Activated CD4-positive, alpha-beta memory T cell treated with anti-CD3 and anti-CD28 coated beads for 36 hours (primary cell): Measurements from ENCODE around the gene MAST2. TPM values are rescaled to one million over a fixed set of nuclear protein-coding genes. Genes with fewer than 3 reads are reported as not detected.
A peak's percentile ranks its signal among the peaks of the same experiment; 100 is the strongest.
"Not testable (repeated sequence)": the region's sequence is repeated elsewhere in the genome, so short reads cannot be mapped to it uniquely, and the experiment has no call there.

ENCODE experiments used
- CTCF ChIA-PET: fragments of 350-600 bp; sonication (Branson Sonifier 250); formaldehyde crosslinking; loops from one replicate; lab custom pipeline; 2021; ENCODE audit warnings: antibody characterized with exemption, inconsistent platforms; lab: Charles Lee
- POLR2A ChIA-PET: fragments of 350-600 bp; sonication (Branson Sonifier 250); formaldehyde crosslinking; loops from one replicate; lab custom pipeline; 2021; ENCODE audit warnings: antibody characterized with exemption; lab: Charles Lee
- DNase-seq: peaks from one replicate; pipeline ENCODE4 v3.0.0-alpha.2; 2020
- H3K27ac Mint-ChIP-seq: one replicate; pipeline ENCODE4 v1.8.0; 2021; ENCODE audit warnings: mixed read lengths
- H3K27me3 Mint-ChIP-seq: one replicate; pipeline ENCODE4 v1.8.0; 2021; ENCODE audit warnings: mixed read lengths
- H3K36me3 Mint-ChIP-seq: one replicate; pipeline ENCODE4 v1.8.0; 2021; ENCODE audit warnings: mixed read lengths
- H3K4me1 Mint-ChIP-seq: one replicate; pipeline ENCODE4 v1.8.0; 2021; ENCODE audit warnings: low read depth, mixed read lengths
- H3K4me3 Mint-ChIP-seq: one replicate; pipeline ENCODE4 v1.8.0; 2021; ENCODE audit warnings: mild to moderate bottlenecking, mixed read lengths
- H3K9me3 Mint-ChIP-seq: one replicate; pipeline ENCODE4 v1.8.0; 2021; ENCODE audit warnings: mixed read lengths
- intact Hi-C: fragments of 100-400 bp; cut with micrococcal nuclease; formaldehyde crosslinking; loops from one replicate; pipeline ENCODE4 v1.15.1; 2023
- total RNA-seq, 2 experiments: library from RNA; stranded (reverse); gene quantifications; one replicate each; pipeline ENCODE4 v1.2.3, GENCODE V29; 2021

MAST2 gene
- total RNA-seq, 2 experiments from 2014 or later: 25.1 to 26.6 TPM

DNA sequence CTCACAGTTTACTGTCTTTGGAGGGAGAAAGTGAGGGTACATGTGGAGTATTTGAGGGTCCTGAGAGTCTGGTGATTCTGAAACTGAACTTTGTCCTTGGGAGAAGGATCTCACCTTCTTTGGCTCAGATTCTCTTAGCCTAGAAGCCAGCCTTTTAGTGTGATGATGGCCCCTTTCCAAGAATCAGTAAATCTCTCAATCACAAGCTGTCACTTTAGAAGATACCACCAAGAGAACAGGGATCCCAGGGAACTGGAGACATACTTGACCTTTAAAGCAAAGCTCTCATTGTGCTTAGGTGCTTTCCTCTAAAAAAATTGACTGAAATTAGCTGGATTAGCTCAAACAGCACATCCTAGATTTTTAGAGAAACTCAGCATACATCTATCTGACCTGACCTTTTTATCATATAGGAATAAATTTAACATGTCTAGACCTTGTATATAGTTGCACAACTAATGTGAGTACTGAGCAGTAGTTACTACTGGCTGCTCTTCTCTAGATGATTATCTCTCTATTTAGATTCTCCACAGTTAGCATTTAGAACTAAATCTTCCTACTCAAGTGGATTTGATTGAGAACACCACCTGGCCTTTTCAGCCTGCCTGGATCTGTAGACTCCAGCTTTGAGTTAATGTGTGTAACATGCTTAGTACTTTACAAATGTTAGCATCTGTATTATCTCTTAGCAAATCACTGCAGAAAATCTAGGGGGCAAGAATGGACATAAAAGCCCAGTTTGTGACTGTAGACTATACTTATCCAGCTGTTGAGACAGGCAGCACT lies 157.7 kb downstream of the MAST2 start:
- no peak for DNase-seq
- peaks cover 5% of the 10 kb centered on the region for H3K36me3 Mint-ChIP-seq
- ChIA-PET CTCF (no interaction called here), POLR2A (no interaction called here)
- intact Hi-C loops: no loop called here
- no peaks in the 10 kb centered on the region for H3K4me1 Mint-ChIP-seq
- no peak overlapping the region for H3K27ac Mint-ChIP-seq
- H3K9me3 Mint-ChIP-seq: peaks cover 2% of the 10 kb centered on the region
- no peak overlapping the region for H3K4me3 Mint-ChIP-seq
- H3K27me3 Mint-ChIP-seq: no peaks in the 10 kb centered on the region

DNA sequence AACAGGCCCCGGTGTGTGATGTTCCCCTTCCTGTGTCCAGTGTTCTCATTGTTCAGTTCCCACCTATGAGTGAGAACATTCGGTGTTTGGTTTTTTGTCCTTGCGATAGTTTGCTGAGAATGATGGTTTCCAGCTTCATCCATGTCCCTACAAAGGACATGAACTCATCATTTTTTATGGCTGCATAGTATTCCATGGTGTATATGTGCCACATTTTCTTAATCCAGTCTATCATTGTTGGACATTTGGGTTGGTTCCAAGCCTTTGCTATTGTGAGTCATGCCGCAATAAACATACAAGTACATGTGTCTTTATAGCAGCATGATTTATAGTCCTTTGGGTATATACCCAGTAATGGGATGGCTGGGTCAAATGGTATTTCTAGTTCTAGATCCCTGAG lies 158.5 kb downstream of the MAST2 start:
- H3K4me1 Mint-ChIP-seq, H3K9me3 Mint-ChIP-seq, intact Hi-C loops, H3K27ac Mint-ChIP-seq, DNase-seq, H3K27me3 Mint-ChIP-seq, CTCF ChIA-PET, POLR2A ChIA-PET, H3K4me3 Mint-ChIP-seq, H3K36me3 Mint-ChIP-seq: not testable (repeated sequence)

DNA sequence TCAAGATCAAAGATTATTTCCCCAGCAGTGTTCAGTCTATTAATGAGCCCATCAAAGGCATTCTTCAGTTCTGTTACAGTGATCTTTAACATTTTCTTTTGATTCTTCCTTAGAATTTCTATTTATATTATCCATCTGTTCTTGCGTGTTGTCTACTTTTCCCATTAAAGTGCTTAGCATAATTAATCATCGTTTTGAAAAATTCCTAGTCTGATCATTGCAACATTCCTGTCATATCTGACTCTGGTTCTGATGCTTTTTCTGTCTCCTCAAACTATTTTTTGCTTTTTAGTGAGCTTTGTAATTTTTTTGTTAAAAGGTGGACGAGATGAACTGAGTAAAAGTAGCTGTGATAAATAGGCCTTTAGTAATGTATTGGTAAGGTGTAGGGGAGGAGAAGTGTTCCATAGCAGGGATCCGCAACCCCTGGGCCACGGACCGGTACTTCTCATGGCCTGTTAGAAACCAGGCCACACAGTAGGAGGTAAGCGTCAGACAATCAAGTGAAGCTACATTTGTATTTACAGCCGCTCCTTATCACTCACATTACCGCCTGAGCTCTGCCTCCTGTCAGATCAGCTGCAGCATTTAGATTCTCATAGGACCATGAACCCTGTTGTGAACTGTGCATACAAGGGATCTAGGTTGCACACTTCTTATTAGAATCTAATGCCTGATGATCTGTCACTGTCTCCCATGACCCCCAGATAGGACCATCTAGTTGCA lies 165.7 kb downstream of the MAST2 start:
- no peaks in the 10 kb centered on the region for H3K4me1 Mint-ChIP-seq
- CTCF ChIA-PET: interaction anchor here (0.6 kb wide), 1 partner anchor 73 kb away, joined by 3 read pairs; no protein-coding TSS in a partner anchor
- intact Hi-C loops: no loop called here
- H3K4me3 Mint-ChIP-seq: no peak overlapping the region
- H3K9me3 Mint-ChIP-seq: no peaks in the 10 kb centered on the region
- peaks cover 10% of the 10 kb centered on the region for H3K36me3 Mint-ChIP-seq
- POLR2A ChIA-PET: no interaction called here
- no peaks in the 10 kb centered on the region for H3K27me3 Mint-ChIP-seq
- no peak overlapping the region for H3K27ac Mint-ChIP-seq
- no peak for DNase-seq

DNA sequence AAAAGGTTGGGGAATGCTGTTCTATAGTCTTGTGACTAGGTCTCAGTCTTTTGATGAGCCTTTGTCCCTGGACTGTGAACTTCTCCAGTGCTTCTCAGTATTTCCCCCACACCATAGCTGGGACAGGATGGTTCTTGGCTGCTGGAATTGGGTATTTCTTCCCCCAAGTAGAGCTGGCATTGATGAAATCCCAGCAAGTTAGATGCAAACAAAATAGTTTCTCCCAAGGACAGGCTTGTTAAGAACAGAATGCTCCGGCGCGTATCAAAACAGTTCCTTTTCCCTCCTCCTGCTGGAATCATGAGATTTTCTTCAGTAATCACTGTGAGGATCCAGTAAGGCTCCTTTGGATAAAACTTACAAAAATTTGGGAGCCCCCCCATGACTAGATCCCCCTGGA lies 166.5 kb downstream of the MAST2 start:
- no peak overlapping the region for H3K27ac Mint-ChIP-seq
- ChIA-PET CTCF (no interaction called here), POLR2A (no interaction called here)
- H3K9me3 Mint-ChIP-seq: no peaks in the 10 kb centered on the region
- H3K36me3 Mint-ChIP-seq: peaks cover 10% of the 10 kb centered on the region
- intact Hi-C loops: no loop called here
- H3K27me3 Mint-ChIP-seq: no peaks in the 10 kb centered on the region
- H3K4me1 Mint-ChIP-seq: no peaks in the 10 kb centered on the region
- H3K4me3 Mint-ChIP-seq: no peak overlapping the region
- DNase-seq: no peak

DNA sequence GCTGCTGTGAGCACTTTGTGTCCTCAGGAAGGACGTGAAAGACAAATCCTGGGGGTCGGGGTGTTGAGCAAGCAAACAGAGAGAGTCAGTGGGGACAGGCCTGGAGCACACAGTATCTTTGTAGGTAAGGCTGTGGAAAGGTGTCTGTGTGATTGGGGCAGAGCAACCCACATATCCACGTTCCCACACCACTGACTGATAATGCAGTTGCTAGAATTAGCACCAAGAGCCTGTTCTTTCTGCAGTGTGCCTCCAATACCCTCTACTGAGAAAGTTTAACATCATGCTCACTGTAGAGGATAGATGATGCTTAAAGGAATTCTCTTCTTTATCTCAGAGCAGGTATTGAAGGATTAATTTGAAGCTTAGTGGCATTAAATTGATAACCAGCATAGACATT lies 167.9 kb downstream of the MAST2 start:
- no peaks in the 10 kb centered on the region for H3K27me3 Mint-ChIP-seq
- H3K9me3 Mint-ChIP-seq: no peaks in the 10 kb centered on the region
- ChIA-PET CTCF (no interaction called here), POLR2A (no interaction called here)
- H3K4me1 Mint-ChIP-seq: no peaks in the 10 kb centered on the region
- DNase-seq: no peak
- H3K36me3 Mint-ChIP-seq: peaks cover 10% of the 10 kb centered on the region
- intact Hi-C loops: no loop called here
- no peak overlapping the region for H3K27ac Mint-ChIP-seq
- no peak overlapping the region for H3K4me3 Mint-ChIP-seq

DNA sequence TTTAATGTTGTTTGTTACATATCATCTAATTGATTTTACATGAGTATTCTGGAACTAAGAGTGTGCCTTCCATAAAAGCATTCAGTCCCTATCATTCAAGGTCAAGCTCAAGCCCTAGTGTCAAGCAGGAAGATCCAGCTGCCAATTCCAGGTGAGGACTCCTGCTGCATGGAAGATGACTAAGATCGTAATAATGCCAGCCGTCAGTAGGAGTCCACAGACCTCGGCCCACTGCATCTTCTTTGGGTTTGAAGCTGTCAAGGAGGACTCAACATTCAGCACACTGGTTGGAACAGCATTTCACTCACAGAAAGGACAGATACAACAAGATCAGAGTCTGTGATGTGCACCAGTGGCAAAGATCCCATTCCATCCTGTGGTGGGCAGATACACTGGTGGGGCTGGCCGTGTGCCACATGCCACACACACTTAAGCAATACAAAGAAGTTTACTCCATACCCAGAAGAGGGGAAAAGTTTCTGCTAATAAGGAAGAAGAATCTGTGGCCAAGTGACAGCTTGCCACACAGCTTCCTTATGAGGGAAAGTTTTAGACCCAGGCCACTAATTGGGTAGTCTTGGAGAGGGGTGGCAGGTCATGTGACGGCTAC lies 168.6 kb downstream of the MAST2 start:
- no peak overlapping the region for H3K4me3 Mint-ChIP-seq
- peaks cover 10% of the 10 kb centered on the region for H3K36me3 Mint-ChIP-seq
- no peak overlapping the region for H3K27ac Mint-ChIP-seq
- H3K27me3 Mint-ChIP-seq: no peaks in the 10 kb centered on the region
- POLR2A ChIA-PET: no interaction called here
- H3K4me1 Mint-ChIP-seq: no peaks in the 10 kb centered on the region
- CTCF ChIA-PET: no interaction called here
- DNase-seq: no peak
- H3K9me3 Mint-ChIP-seq: no peaks in the 10 kb centered on the region
- intact Hi-C loops: no loop called here

DNA sequence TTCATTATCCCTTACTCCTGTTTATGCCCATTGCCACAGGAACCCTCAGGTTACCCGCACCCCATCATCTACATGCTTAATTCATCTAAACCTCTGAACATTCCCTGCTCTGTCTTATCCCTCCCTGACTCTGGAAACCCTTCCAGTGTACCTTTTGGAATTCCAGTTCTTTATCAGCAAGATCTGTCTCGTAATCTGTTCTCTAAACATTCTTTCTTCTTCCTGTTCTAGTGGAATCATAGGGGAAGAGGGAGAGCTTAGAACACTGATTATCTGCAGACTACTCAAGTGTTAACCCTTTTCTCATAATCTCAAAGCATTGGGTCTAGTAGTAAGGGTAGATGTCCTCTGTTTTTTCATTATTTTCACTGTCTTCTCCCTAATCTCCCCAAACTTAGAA lies 169.2 kb downstream of the MAST2 start:
- Mint-ChIP-seq H3K4me3 (no peak overlapping the region), H3K4me1 (no peaks in the 10 kb centered on the region), H3K27ac (no peak overlapping the region), H3K9me3 (no peaks in the 10 kb centered on the region), H3K27me3 (no peaks in the 10 kb centered on the region), H3K36me3 (peaks cover 10% of the 10 kb centered on the region)
- ChIA-PET POLR2A (no interaction called here), CTCF (no interaction called here)
- no peak for DNase-seq
- intact Hi-C loops: no loop called here

DNA sequence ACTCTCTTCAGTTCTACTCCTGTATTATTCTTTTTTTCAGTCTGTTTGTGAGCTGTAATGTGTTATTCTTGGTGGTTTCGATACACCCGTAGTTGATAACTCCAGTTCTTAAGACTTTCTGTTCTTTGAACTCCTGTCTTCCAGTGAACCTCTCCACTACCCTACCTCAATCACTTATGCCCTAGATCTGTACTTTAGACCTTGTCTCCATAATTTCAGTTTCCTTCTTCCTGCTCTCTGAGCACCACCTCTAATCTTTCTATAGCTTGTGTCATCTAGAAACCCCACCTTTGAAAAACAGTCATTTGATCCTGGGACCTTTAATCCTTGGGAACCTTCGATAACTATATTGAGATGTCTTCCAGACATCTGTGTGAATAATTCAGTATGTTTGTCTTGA lies 169.7 kb downstream of the MAST2 start:
- H3K4me1 Mint-ChIP-seq: no peaks in the 10 kb centered on the region
- H3K27ac Mint-ChIP-seq: no peak overlapping the region
- DNase-seq: no peak
- H3K4me3 Mint-ChIP-seq: no peak overlapping the region
- peaks cover 10% of the 10 kb centered on the region for H3K36me3 Mint-ChIP-seq
- no peaks in the 10 kb centered on the region for H3K9me3 Mint-ChIP-seq
- intact Hi-C loops: no loop called here
- H3K27me3 Mint-ChIP-seq: no peaks in the 10 kb centered on the region
- ChIA-PET CTCF (no interaction called here), POLR2A (no interaction called here)

DNA sequence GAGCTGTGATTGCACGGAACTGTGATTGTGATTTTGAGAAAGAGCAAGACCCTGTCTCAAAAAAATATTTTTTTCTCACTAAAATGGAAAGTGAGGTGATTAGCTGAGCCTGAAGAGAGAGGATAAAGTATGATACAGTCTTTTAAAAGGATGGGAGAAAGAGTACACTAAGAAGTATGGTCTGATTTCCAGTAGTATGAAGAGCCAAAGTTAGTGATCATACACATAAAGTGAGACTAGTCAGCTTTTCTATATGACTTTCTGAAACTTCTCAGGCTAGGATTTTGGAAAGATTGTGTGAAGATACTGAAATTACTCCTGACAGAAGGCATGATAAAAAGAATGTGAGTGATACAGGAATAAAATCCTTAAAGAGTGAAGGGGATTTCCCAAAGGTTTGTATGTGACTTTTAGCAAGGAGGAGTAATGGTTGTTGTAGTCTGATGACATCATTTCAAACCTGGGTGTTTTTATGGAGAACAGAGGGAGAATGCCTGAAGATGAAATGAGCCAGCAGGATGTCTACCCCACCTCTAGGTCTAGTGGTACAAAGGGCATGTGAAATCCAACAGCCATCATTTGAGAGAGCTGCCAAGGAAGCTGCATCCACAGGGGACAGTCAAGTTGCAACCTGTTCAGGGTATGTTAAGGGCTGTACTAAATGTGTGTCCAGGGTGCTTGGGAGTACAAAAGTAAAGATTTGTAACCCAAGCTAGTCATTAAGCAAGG lies 171.3 kb downstream of the MAST2 start:
- Mint-ChIP-seq H3K27ac (no peak overlapping the region), H3K36me3 (peaks cover 10% of the 10 kb centered on the region), H3K27me3 (no peaks in the 10 kb centered on the region), H3K4me3 (no peak overlapping the region), H3K4me1 (no peaks in the 10 kb centered on the region), H3K9me3 (no peaks in the 10 kb centered on the region)
- intact Hi-C loops: no loop called here
- peak; percentile 10 for DNase-seq
- ChIA-PET POLR2A (no interaction called here), CTCF (no interaction called here)

DNA sequence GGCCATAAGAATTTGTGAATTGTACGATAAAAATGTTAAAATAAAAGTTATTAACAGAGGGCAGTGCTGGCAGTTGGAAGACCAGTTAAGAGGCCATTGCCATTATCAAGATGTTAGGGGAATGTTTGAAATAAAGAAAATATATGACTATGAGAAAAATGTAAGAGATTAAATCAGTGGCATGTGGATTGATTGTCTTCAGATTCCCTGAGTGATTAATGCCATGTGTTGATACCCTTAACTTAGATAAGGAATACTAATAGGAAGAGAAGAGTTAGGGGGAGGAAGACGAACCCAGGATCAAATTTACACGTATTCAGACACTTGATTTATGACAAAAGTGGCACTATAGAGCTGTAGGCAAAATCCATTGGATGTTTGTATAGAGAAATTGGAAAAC lies 173.2 kb downstream of the MAST2 start:
- ChIA-PET CTCF (no interaction called here), POLR2A (no interaction called here)
- intact Hi-C loops: no loop called here
- Mint-ChIP-seq H3K4me1 (no peaks in the 10 kb centered on the region), H3K27ac (no peak overlapping the region), H3K9me3 (peaks cover 4% of the 10 kb centered on the region), H3K36me3 (peaks cover 6% of the 10 kb centered on the region), H3K4me3 (no peak overlapping the region), H3K27me3 (no peaks in the 10 kb centered on the region)
- DNase-seq: no peak

DNA sequence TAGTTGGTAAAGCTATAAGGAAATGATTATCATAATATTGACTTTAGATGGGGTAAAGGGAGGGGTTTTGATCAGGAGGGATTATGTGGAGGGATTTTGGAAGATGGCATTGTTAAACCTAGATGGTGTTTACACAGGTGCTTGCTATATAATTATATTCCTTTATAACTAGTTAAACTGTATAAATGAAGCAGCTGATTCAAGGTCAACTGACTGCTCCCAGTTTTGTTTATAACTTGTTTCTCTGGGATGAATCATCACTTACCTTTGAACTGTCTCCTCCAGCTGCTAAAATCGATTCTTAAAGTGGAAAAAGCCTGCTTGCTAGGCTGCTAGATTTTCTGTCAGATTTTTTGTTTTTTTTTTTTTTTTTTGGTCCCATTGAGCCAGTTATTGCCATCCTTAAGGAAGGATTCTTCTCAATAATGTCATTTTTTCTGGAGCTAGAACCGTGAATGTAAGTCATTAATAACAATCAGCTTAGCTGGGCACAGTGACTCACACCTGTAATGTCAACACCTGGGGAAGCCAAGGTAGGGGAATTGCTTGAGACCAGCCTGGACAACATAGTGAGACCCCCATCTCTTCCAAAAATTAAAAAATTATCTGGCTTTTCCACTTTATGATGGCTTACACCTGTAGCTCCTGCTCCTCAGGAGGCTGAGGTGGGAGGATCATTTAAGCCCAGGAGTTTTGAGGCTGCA lies 175.8 kb downstream of the MAST2 start:
- no peaks in the 10 kb centered on the region for H3K27me3 Mint-ChIP-seq
- H3K4me1 Mint-ChIP-seq: no peaks in the 10 kb centered on the region
- no peak overlapping the region for H3K4me3 Mint-ChIP-seq
- intact Hi-C loops: no loop called here
- peaks cover 3% of the 10 kb centered on the region for H3K36me3 Mint-ChIP-seq
- DNase-seq: no peak
- ChIA-PET POLR2A (no interaction called here), CTCF (interaction anchor here (0.8 kb wide), 1 partner anchor 244 kb away, joined by 3 read pairs; no protein-coding TSS in a partner anchor)
- peaks cover 4% of the 10 kb centered on the region for H3K9me3 Mint-ChIP-seq
- no peak overlapping the region for H3K27ac Mint-ChIP-seq
